Measurements from ENCODE around the gene UTP3.

DNA sequence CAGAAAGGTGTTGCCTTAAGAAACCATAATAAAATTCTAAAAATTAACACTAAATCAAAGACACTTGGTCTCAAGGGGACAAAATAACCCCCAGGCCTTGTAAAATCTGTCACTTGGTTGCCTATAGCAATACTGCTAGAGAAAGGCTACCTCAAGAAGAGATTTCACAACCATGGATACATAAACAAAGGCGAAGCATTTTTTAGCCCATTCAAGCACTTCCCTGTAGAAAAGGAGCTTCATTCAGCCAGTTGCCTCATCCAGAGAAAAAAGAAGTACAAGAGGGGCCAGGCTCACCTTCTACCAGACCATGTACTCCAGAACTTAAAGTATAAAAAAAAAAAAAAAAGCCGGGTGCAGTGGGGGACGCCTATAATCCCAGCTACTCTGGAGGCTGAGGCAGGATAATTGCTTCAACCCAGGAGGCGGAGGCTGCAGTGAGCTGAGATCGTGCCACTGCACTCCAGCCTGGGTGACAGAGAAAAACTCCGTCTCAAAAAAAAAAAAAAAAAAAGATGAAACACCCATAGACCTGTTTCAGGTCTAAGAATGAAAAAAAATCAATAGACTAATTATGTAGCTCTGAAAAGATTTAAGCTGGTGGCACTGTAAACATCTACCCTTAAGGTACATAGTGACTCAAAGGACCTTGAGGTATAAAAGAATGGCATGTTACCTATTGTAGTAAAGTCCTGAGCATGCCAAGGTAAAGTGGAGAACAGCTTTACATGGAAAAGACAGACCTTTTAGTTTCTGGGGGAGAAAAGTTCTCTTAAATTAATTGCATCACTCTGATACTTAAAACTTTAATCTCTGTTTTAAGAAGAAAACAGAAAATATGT lies 51.4 kb downstream of the UTP3 start:
- TF ChIP-seq, protein P1, sequence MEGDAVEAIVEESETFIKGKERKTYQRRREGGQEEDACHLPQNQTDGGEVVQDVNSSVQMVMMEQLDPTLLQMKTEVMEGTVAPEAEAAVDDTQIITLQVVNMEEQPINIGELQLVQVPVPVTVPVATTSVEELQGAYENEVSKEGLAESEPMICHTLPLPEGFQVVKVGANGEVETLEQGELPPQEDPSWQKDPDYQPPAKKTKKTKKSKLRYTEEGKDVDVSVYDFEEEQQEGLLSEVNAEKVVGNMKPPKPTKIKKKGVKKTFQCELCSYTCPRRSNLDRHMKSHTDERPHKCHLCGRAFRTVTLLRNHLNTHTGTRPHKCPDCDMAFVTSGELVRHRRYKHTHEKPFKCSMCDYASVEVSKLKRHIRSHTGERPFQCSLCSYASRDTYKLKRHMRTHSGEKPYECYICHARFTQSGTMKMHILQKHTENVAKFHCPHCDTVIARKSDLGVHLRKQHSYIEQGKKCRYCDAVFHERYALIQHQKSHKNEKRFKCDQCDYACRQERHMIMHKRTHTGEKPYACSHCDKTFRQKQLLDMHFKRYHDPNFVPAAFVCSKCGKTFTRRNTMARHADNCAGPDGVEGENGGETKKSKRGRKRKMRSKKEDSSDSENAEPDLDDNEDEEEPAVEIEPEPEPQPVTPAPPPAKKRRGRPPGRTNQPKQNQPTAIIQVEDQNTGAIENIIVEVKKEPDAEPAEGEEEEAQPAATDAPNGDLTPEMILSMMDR (conservative IDR thresholded peaks at IDR 0.05), result no peak
- no peak for TF ChIP-seq EZH2 (IDR thresholded peaks at IDR 0.05; ENCODE audit: low read depth)
